Measurements from ENCODE around the gene HS3ST4. TPM values are rescaled to one million over a fixed set of nuclear protein-coding genes. Genes with fewer than 3 reads are reported as not detected.

HS3ST4 gene
- total RNA-seq, 6 experiments from 2014 or later, result not detected

GRCh38 chr16:26133416-26134093 lies 441.8 kb downstream of the HS3ST4 start:
- WGBS (ENCODE audit: insufficient coverage, low coverage, low lambda C conversion rate, missing lambda C conversion rate), result 23% methylated on average over 5 of the region's 5 CpGs
- intact Hi-C loops (cut with DNase I), result loop anchor here in 1 of 2 donors (10.0 kb wide), 1 partner anchor 59 kb away; no protein-coding TSS in a partner anchor
- ATAC-seq, result no peak

GRCh38 chr16:26134588-26134987 lies 442.8 kb downstream of the HS3ST4 start:
- Histone ChIP-seq H3K36me3 (no peaks in the 10 kb centered on the region), H3K9me3 (no peaks in the 10 kb centered on the region), H3K27me3 (no peaks in the 10 kb centered on the region), H3K4me1 (no peaks in the 10 kb centered on the region), H3K27ac (no peak overlapping the region), H3K4me3 (no peak overlapping the region)
- DNase-seq, result no peak
- WGBS (ENCODE audit: insufficient coverage, low coverage, low lambda C conversion rate, missing lambda C conversion rate), result 38% methylated on average over 2 of the region's 2 CpGs
- intact Hi-C loops (cut with DNase I), result loop anchor here in 1 of 2 donors (10.0 kb wide), 1 partner anchor 60 kb away; no protein-coding TSS in a partner anchor
- no peak for TF ChIP-seq POLR2A (IDR thresholded peaks at IDR 0.05)
- no peak for TF ChIP-seq CTCF (IDR thresholded peaks at IDR 0.05)
- ATAC-seq, result no peak

More at GRCh38 chr16:26133416-26134093, 441.8 kb downstream of the HS3ST4 start:
- TF ChIP-seq POLR2A (IDR thresholded peaks at IDR 0.05), result no peak
- Histone ChIP-seq H3K27ac (no peak overlapping the region), H3K36me3 (no peaks in the 10 kb centered on the region), H3K4me3 (no peak overlapping the region), H3K9me3 (no peaks in the 10 kb centered on the region), H3K4me1 (no peaks in the 10 kb centered on the region), H3K27me3 (no peaks in the 10 kb centered on the region)
- DNase-seq, result no peak

- Histone ChIP-seq H3K4me1 (no peaks in the 10 kb centered on the region), H3K4me3 (no peak overlapping the region), H3K27me3 (no peaks in the 10 kb centered on the region), H3K27ac (no peak overlapping the region), H3K9me3 (no peaks in the 10 kb centered on the region), H3K36me3 (no peaks in the 10 kb centered on the region)
- WGBS (ENCODE audit: insufficient coverage, low coverage, low lambda C conversion rate, missing lambda C conversion rate), result 83% methylated on average over 2 of the region's 2 CpGs
- ATAC-seq (no peak), DNase-seq (no peak)
- TF ChIP-seq CTCF (IDR thresholded peaks at IDR 0.05) (no peak), POLR2A (IDR thresholded peaks at IDR 0.05) (no peak)
- intact Hi-C loops (cut with DNase I), result loop anchor here in 1 of 2 donors (10.0 kb wide), 1 partner anchor 63 kb away; no protein-coding TSS in a partner anchor
Measured at GRCh38 chr16:26137956-26138355, 446.2 kb downstream of the HS3ST4 start.

- H3K9me3 ChIP-seq, result no peaks in the 10 kb centered on the region
- WGBS (ENCODE audit: insufficient coverage, low coverage, low lambda C conversion rate, missing lambda C conversion rate), result 37% methylated on average over 7 of the region's 7 CpGs
- no peak for TF ChIP-seq CTCF (IDR thresholded peaks at IDR 0.05)
- no peak for TF ChIP-seq POLR2A (IDR thresholded peaks at IDR 0.05)
- DNase-seq, result no peak
- no peak overlapping the region for H3K27ac ChIP-seq
- H3K4me1 ChIP-seq, result no peaks in the 10 kb centered on the region
- no peak overlapping the region for H3K4me3 ChIP-seq
- H3K36me3 ChIP-seq, result no peaks in the 10 kb centered on the region
- intact Hi-C loops (cut with DNase I), result loop anchor here in 1 of 2 donors (10.0 kb wide), 1 partner anchor 64 kb away; no protein-coding TSS in a partner anchor
- ATAC-seq, result no peak
- no peaks in the 10 kb centered on the region for H3K27me3 ChIP-seq
Measured at GRCh38 chr16:26139091-26139490, 447.3 kb downstream of the HS3ST4 start.

GRCh38 chr16:26139884-26140283 lies 448.1 kb downstream of the HS3ST4 start:
- Histone ChIP-seq H3K9me3 (no peaks in the 10 kb centered on the region), H3K27ac (no peak overlapping the region), H3K36me3 (no peaks in the 10 kb centered on the region), H3K4me1 (no peaks in the 10 kb centered on the region), H3K4me3 (no peak overlapping the region), H3K27me3 (no peaks in the 10 kb centered on the region)
- no peak for ATAC-seq
- TF ChIP-seq CTCF (IDR thresholded peaks at IDR 0.05) (no peak), POLR2A (IDR thresholded peaks at IDR 0.05) (no peak)
- WGBS (ENCODE audit: insufficient coverage, low coverage, low lambda C conversion rate, missing lambda C conversion rate), result 17% methylated on average over 1 of the region's 1 CpG
- intact Hi-C loops (cut with DNase I), result loop anchor here in 1 of 2 donors (10.0 kb wide), 1 partner anchor 65 kb away; no protein-coding TSS in a partner anchor
- DNase-seq, result no peak
